B cell (primary cell): ENCODE results near the gene KCNQ2.

Experiments used
- EZH2 ChIP-seq: IDR thresholded peaks from 2 replicates; pipeline ENCODE4 v1.6.1; 2012; ENCODE audit warnings: borderline replicate concordance, low read depth, mild to moderate bottlenecking, moderate library complexity, low read length; ENCODE audit not compliant: insufficient read depth, poor library complexity, severe bottlenecking
- TF ChIP-seq, protein P1 (sequence below): fragments of 200-600 bp; IDR thresholded peaks from one replicate; pipeline ENCODE4 v1.8.0; 2022; ENCODE audit warnings: antibody characterized with exemption, mild to moderate bottlenecking

DNA sequence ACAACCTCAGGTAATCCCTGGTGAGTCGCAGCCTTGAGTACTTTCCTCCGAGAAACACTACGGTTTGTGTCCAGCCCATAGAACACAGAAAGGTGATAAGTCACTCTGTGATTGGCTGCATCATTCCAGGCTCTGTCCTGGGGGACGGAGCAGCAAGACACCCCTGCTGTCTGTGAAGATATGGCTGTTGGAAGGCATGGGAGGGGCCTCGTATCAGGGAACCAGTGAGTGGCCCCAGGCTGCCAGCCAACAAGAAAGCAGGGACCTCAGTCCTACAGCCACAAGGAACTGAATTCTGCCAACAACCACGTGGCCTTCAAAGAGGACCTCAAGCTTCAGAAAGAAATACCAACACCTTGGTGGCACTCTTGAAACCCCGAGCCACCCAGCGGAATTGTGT lies 32.8 kb upstream of the KCNQ2 start:
- TF ChIP-seq, protein P1, sequence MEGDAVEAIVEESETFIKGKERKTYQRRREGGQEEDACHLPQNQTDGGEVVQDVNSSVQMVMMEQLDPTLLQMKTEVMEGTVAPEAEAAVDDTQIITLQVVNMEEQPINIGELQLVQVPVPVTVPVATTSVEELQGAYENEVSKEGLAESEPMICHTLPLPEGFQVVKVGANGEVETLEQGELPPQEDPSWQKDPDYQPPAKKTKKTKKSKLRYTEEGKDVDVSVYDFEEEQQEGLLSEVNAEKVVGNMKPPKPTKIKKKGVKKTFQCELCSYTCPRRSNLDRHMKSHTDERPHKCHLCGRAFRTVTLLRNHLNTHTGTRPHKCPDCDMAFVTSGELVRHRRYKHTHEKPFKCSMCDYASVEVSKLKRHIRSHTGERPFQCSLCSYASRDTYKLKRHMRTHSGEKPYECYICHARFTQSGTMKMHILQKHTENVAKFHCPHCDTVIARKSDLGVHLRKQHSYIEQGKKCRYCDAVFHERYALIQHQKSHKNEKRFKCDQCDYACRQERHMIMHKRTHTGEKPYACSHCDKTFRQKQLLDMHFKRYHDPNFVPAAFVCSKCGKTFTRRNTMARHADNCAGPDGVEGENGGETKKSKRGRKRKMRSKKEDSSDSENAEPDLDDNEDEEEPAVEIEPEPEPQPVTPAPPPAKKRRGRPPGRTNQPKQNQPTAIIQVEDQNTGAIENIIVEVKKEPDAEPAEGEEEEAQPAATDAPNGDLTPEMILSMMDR = no peak
- no peak for TF ChIP-seq EZH2
